NCI-H146 (cell line): ENCODE data around the gene BMERB1.

Source experiments
- DNase-seq: peaks from one replicate; lab custom pipeline; 2025; lab: John Stamatoyannopoulos, UW

BMERB1 gene

DNA sequence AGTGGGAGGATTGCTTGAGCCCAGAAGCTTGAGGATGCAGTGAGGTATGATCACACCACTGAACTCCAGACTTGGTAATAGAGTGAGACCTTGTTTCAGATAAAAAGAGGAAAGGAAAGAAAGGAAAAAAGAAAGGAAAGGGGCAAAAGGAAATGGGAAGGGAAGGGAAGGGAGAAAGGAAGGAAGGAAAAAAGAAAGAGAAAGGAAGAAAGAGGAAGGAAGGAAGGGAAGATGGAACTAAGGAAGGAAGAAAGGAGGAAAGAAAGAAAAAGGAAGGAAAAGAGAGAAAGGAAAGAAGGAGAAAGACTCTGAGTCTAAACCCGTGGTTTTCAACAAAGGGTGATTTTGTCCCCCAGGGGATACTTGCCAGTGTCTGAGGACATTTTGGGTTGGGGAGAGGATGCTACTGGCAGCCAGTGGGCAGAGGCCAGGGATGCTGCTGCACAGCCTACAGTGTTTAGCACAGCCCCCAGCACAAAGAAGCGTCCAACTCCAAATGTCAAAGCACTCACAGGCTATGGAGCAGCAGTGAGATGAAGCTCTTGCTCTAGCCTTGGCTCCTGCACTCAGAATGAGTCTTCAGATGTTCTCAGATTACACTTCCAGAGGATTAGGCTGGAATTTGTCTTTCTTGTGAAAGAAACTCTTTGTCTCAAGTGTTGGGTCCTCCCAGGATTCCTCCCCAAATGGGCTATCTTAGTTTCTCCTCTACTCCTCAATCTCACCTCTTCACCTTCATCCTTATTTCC lies 64.2 kb downstream of the BMERB1 start:
- DNase-seq, result no peak

DNA sequence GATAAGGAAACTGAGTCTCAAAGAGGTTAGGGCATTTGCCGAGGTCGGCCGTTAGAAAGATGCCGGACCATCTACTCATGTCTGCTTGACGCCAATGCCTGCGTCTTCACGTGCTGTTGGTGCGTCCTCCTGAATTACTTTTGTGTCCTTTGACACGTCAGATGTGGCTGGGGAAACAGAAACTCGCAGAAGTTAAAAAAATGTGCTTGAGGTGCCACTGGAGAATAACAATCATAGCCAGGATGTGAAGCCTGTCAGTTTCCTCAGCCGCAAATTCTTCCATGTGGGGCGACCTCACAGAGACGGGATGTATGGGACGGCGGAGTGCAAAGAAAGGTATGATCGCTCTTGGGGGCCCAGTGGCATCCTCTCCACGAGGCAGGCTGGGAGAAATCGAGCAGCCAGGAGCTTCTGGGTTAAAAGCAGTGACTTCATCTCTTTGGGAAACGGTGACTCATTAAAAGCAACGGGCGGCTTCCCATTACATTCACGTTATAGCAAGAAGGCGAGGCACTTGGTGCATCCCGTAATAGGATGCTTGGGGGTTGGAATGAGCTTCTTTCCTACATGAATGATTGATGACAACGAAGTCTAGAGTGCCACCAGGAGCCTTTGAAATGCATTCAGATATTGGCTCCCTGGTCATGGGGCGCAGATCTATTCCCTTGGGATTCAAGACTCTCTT lies 67.8 kb downstream of the BMERB1 start:
- DNase-seq, result no peak

DNA sequence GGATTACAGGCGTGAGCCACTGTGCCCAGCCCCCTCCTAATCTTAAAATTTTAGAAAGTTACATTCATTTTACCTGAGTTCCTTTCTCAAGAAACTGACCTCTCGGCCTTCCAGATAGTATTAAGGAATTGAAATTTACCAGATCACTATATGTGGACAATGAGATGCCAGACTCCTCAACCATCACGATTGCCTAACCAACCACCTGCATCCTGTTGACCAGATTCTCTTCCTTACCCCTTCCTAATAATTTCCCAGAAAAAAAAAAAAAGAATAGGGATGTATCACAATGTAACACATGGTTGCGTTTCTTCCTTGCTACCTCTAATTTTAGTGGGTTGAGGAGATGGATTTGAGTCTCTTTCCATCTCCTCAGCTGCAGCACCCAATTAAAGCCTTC lies 72.1 kb downstream of the BMERB1 start:
- DNase-seq, result no peak

DNA sequence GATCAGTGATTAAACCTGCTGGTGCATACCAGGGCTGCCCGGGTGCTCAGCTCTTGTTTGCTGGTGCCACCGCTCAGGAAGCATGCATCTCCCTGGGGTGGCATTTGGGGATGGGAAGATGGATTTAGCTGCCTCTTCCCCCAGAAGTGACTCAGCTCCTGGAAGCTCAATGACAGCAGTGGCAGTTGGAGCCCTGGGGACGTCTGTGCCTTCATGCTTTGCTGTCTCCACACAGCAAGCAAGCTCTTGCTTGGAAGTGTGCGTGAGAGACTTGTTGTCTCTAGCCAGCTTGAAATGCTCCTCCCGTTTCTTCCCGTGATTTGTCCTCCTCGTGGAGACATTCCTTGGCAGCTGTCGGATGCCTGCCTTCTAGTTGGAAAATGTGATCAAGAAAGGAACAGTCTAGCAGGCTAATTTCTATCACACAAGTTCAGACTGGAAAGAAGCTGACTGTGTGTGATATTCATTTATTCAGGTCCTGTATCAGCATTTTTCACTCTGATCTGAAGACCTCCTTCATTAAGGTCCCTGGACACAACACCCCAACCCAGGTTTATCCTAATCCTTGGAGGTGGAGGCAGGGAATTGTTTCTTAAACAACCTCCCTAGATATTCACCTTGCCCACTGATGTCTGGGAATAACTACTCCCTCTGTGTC lies 73.0 kb downstream of the BMERB1 start:
- no peak for DNase-seq

DNA sequence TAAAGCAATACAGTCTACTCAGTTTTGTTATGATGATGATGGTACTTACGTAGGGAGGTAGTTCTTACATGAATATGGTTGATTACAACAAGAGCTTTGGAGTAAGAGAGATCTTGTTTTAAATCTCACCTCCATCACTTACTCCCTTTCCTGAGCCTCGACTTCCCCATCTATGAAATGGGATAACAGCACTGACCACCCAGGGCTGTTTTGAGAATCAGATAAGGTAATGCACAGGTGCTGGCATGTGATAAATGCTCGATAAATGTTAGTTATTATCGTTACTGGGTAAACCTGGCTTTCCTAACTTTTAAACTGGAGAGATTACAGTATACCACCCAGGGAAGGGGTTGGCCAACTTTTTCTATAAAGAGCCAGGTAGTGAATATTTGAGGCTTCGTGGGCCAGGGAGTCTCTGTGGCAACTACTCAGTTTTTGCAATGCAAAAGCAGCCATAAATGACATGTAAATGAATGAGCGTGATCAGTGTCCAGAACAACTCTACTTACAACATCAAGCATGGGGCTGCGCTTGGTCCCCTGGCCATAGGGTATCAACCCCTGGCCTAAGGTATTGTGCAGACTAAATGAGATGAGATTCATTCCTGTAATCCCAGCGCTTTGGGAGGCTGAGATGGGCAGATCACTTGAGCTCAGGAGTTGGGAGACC lies 73.7 kb downstream of the BMERB1 start:
- no peak for DNase-seq

DNA sequence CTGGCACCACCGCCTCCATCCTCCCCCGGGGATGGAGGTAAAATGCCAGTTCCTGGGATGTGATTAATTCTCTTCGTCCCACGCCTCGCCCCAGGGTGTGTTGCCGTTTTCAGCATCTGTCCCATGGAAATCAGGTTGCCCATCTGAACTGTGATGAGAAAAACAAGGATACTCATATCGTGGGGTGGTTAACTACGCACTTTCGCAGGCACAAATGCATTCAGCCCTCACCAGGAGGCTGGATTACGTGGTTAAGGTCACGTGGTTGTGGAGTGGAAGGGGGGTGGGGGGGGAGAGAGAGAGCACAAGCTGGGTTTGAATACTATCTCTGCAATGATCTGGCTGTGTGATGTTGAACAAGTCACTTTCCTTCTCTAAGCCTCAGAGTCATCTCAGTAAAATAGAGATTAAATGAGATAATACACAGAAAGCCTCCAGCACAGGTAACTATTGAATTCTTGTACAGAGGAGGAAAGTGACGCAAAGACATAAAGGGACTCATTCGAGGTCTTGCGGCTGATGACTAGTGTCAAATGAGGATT lies 74.7 kb downstream of the BMERB1 start:
- DNase-seq, result no peak

DNA sequence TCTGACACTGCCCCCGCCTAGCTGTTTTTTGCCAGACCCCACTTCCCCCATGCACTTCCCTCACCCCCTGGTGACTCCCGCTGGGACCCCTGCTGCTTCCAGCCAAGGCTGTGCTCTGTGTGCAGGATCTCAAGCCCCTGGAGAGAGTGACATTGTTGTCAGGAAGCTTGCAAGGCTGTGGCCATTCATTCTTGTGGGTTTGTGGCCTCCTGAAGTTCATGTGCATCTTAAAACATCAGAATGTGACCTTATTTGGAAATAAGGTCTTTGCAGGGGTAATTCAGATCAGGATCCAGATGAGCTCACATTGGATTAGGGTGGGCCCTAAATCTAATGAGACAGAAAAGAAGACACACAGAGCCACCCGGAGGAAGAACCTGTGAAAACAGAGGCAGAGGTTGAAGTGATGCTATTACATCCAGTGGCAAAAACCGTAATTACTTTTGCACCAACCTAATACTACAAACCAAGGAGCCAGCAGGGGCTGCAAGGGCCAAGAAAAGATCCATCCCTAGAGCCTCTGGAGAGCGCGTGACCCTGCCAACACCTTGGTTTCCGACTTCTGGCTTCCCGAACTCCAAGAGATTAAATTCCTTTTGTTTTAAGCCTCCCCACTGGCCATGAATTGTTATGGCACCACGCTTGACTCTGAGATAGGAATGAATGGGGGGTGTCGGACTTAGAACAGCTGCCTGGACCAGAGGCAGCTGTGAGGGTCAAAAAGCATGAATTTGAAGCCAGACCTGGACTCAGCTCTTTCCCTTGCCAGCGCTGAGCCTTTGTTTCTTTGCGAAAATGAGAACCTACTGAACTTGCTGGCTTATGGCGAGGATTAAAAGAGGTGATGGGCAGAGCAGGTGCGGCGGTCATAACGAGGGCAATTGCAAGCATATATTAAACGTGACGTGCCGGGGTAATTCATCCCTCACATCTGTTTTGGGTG lies 75.5 kb downstream of the BMERB1 start:
- no peak for DNase-seq

DNA sequence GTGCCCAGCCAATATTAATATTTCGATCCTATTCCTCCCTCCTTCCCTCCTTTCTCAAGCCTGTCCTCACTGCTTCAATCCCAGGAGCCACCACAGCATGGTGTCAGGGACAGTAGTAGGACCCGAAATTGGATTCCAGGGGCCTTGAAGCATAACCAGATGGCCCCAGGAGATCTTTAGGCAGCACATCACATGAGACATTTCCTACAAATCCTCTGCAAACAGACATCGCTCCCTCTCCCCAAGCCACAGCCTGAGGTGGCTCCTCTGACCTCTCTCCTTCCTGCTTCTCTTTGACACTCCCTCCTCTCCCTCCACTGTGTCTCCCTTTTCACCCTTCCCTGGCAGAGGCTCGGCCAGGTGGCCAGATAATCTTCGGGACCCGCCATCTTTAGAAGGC lies 76.6 kb downstream of the BMERB1 start:
- no peak for DNase-seq

DNA sequence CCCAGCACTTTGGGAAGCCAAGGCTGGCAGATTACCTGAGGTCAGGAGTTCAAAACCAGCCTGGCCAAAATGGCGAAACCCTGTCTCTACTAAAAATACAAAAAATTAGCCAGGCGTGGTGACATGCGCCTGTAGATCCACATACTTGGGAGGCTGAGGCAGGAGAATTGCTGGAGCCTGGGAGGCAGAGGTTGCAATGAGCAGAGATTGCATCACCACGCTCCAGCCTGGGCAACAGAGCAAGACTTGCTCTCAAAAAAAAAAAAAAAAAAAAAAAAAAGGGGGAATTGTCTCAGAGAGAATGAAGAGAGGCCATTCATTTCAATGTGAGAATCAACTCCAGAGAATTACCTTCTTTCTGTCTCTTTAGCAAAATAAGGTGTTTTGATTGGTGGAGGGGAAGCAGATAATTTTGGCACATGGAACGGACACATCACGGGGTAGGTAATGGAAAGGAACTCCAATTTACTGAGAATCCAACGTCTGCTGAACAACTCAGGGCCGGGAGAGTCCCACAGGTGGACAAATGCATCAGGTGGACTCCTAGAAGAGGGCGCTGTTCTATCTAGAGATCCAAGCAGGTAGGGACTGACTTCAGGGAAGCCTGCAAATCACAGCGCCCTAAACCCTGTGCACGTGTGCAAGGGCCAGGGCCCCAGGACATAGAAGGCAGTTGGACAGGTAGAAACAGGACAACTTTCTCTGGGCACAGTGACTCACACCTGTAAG lies 77.5 kb downstream of the BMERB1 start:
- DNase-seq, result no peak

DNA sequence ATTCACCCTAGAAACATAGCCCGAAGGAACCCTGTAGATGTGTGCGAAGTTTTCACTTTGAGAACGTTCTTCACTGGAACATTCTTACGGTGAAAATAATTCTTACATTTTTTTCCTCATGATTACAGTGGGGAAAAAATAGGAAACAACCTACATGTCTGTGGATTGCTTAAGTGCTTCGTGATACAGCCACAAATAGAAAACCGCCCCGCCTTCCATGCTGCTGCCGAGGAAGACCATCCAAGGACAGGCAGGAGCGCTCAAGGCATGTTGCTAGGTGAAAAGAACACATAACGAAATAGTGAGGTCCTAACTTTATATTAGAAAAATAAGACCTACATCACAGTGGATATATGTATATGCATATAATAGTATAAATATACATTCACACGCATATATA lies 78.8 kb downstream of the BMERB1 start:
- DNase-seq, result no peak

DNA sequence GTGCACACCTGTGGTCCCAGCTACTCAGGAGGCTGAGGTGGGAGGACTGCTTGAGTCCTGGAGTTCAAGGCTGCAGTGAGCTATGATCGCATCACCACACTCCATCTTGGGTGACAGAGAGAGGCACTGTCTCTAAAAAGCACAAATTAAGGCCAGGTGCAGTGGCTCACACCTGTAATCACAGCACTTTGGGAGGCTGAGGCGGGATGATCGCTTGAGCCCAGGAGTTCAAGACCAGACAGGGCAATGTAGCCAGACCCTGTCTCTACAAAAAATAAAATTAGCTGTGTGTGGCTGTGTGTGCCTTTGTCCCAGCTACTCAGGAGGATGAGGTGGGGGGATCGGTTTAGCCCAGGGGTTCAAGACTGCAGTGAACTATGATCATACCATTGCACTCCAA lies 81.6 kb downstream of the BMERB1 start:
- no peak for DNase-seq

DNA sequence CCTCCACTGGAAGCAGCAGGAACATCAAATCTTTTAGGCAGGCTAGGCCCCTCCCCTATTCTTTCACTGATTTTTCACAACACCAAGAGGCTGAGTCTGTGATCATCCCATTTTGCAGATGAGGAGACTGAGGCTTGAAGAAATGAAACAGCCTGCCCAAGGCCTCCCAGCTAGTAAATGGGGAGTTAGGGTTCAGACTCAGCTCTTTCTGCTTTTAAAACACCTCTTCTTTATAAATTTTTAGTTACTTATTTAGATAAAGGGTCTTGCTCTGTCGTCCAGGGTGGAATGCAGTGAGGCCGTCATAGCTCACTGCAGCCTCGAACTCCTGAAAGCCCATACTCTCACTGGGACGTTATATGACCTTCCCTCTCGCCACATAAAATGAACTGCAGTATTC lies 82.2 kb downstream of the BMERB1 start:
- no peak for DNase-seq

DNA sequence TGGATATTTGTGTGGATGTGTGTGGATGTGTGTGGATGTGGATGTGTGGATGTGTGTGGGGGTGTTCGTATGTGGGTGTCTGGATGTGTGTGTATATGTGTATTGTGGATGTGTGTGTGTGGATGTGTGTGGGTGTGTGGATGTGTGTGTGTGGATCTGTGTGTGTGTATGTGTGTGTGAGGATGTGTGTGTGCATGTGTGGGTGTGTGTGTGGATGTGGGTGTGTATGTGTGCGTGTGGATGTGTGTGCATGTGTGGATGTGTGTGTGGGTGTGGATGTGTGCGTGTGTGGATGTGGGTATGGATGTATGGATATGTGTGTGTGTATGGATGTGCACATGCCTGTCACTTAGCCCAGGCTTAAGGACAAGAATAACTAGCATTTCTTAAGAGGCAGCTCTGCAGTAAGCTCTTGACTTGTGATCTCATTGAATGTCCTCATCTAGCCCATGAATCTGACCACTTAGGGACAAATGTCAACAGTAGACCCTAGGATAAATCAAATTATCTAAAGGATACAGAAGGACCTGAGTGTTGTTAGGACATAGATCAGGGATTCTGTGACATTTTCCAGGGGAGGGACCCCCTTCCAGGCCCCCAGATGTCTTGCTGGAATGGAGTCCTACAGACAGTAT lies 83.5 kb downstream of the BMERB1 start:
- no peak for DNase-seq

DNA sequence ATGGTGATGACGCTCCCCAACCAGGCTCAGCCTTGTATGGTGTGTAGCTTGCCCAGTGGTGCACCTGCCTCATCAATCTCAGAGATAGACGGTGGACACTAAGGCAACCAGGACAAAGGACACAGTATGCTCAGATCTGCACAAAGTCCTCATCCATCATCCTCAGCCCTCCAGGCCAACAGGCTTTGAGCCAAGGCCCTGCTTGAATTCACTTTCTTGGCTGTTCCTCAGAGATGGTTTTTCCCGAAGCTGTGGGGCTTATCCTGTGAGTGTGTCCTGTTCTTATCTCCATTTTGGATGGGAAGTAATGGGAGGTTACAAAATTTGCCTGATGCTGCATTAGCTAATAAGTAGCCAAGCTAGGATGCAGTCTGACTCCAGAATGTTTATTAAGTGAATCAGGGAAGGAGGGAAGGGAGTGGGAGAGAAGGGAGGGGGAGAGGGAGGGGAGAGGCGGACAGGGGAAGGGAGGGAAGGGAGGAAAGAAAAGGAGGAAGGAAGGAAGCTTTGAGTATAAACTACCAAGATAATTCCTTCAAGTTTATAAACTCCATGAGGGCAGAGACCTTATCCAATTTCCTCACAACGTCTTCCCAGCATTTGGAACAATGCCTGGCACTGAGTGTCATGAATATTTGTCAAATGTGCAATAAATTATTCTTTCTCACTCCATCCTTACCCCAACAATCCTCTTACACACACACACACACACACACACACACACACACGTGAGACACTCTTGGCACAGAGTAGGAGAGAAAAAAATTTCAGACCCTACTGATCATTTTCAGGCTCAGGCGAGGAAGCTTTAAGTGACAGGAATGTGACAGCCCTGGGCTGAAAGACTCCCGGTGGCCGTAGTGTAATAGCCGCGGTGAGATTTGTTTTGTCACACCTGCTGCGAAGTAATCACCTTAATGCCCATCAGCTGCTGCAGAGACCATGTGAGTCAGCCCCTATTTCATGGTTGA lies 84.3 kb downstream of the BMERB1 start:
- peak; percentile 62 for DNase-seq

DNA sequence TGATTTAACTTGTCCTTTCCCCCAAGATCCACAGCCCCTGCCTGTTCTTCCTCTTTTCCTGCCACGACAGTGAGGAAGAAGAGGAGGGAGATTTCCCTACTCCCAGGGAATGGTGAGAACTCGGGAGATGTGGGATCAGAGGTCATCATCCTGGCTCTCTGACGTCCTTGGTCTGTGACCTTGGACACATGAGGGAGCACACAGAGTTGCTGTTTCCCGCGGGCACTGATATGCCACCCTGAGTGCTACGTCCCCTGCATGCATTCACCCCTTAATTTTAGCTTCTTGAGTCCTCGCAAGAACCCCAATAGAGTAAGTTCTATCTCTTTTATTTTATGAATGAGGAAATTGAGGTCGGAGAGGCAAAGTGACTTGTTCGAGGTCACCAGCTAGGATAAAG lies 85.4 kb downstream of the BMERB1 start:
- no peak for DNase-seq

DNA sequence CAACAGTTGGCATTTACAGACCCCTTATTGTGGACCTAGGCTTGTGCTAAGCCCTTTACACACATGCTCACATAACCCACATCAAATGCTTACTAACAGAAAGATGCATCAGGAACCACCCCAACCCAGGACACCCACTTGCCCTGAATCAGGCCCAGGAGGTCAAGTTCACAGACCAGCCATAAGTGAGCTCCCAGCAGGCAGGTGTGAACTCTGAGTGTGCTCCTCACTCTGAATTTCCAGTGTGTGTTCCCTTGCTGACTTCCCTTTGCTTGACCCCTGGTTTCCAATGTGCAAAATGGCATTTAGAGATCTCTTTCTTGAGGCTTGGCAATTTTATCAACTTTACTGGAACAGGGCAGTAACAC lies 87.0 kb downstream of the BMERB1 start:
- no peak for DNase-seq

DNA sequence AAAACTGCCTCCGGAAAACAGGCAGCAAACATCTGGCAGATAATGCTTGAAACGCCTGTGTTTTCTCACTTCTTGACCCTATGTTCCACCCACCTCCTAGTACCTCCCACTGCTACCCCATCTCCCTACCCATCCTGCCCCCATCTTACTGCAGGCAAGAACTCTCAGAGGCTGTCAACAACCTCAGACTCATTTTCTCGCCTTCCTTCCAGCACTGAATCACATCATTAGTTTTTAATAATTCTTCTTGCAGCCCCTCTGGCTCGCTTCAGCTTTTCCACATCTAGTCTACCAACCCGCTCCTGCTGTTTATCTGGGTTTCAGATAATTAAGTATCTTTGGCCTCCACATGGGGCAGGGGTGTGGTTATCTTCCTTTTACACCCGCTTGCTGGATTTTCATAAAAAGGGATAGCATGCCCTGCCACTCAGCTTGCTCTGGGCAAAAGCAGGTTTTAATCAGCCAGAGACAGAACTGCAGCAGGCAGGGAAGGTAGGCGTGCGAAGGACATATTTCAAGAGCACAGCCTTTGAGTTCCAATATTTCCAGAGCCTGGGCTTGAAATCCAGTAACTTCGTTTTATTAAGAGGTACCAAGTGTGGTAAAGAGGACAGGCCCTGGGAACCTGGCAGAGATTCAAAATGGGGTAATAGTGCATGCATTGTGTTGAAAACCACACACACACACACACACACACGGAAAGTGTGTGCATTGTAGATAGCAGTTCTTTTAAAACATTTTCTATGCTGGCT lies 87.5 kb downstream of the BMERB1 start:
- DNase-seq, result no peak

DNA sequence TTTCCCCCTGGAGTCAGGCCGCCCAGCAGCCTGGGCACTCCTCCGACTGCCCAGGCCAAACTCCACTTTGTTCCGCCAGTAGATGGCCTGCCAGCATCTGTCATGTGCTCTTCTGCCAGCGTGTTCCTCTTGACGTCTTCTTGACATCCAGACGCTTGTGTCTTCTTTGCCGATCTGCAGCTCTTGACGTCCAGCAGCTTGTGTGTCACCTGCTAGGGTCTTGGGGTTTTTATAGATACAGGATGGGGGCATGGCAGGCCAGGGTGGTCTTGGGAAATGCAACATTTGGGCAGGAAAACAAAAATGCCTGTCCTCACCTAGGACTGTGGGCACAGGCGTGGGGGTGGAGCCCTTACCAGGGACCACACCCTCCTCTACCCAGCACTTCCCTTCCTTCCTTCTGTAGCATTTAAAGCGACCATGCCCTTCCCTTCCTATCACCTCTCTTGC lies 88.7 kb downstream of the BMERB1 start:
- no peak for DNase-seq
